ENCODE measurements around the gene RPP14.
A peak's percentile ranks its signal among the peaks of the same experiment; 100 is the strongest.

RPP14 gene

GRCh38 chr3:58292866-58293265 is 13.2 kb upstream of the RPP14 start:
- DNase-seq, result no peak

DNA sequence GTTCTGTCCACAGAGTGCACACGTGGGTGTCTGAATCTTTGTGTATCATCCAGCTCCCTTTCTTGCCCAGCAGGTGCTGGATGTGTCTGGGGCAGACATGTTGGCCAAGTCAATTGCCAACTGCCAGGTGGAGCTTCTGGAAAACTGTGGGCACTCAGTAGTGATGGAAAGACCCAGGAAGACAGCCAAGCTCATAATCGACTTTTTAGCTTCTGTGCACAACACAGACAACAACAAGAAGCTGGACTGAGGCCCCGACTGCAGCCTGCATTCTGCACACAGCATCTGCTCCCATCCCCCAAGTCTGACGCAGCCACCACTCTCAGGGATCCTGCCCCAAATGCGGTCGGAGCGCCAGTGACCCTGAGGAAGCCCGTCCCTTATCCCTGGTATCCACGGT is 12.5 kb upstream of the RPP14 start:
- DNase-seq, result no peak

GRCh38 chr3:58296269-58296668 is 9.8 kb upstream of the RPP14 start:
- no peak for DNase-seq

- no peak for DNase-seq
Measured at GRCh38 chr3:58296843-58297242, 9.2 kb upstream of the RPP14 start.

DNA sequence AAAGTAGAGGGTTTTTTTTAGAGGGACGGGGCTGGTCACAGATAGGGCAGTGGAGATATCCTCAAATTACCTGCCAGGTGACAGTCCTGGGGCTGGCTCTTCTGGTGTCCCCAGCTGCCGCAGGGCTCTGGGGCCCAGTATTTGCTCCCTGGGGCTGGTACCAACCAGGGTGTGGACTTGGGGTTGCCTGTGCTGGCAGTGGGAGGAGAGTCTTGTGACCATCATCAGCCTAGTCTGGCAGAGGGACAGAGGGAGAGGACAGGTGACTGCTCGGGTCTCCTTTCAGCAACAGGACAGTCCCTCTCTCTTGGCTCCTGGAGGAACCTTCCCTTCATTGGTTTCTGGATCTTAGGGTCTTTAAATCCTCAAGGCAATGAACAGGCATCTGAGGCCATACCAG is 7.9 kb upstream of the RPP14 start:
- no peak for DNase-seq

DNA sequence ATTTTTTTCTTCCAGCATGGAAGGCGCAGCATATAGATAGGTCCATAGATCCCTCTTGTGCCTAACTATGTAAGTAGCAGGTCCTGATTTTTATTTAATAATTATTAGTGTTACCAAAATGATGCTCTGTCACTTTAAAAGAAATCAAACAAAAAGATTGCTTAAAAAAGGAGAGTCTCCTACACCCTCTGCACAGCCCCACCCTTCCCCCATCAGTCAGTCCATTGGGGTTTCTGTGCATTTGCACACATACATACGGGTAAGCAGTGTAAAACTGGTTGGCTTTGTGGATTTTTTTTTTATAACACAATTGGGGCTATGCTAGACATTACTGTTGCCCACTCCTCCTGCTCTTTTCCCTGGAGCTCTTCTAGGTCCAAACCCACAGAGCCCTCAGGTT is 7.0 kb upstream of the RPP14 start:
- DNase-seq, result no peak

- DNase-seq, result no peak
Measured at GRCh38 chr3:58299839-58300516, 6.1 kb upstream of the RPP14 start.

DNA sequence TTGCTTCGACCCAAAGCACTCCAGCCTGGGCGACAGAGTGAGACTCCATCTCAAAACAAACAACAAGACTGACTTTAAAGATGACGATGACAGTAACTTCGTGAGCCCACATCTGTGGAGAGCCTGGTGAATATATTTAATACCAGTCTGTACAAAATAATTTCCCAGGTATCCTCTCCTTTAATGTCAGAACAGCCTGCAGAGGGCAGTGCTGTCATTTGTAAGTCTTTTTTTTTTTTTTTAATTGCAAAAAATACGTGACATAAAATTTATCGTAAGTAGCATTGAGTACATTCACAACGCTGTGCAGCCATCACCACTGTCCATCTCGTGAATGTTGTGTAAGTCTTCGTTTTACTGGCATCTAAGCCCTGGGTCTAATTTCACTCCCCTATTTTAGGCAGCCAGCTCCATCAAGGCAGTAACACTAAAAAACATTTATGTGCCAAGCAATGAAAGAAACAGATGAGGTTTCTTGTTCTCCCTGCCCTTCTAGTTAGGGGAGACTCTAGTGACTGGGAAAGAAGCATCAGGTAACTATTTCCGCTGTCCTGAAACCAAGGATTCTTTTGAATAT is 1.7 kb downstream of the RPP14 start:
- peak; percentile 57 to 76 for DNase-seq

GRCh38 chr3:58308728-58309127 is 2.7 kb downstream of the RPP14 start:
- DNase-seq, result no peak

- DNase-seq, result no peak
Measured at GRCh38 chr3:58317811-58318210, 11.8 kb downstream of the RPP14 start.

DNA sequence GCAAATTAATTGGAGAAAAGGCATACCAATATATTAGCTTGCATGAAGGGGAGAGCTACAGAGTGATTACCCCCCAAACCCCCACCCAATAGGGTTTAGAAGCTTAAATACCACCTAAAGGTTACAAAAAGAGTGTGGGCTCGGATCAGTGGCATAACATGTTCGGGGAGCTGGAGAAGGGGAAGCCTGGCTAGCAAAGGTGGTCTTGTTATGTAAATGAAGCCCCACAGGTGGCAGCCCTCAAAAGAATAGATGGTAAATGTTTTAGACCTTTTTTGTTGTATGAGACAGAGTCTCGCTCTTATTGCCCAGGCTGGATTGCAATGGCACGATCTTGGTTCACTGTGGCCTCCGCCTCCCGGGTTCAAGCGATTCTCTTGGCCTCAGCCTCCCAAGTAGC is 15.7 kb downstream of the RPP14 start:
- no peak for DNase-seq

GRCh38 chr3:58322793-58323192 is 16.7 kb downstream of the RPP14 start:
- no peak for DNase-seq

DNA sequence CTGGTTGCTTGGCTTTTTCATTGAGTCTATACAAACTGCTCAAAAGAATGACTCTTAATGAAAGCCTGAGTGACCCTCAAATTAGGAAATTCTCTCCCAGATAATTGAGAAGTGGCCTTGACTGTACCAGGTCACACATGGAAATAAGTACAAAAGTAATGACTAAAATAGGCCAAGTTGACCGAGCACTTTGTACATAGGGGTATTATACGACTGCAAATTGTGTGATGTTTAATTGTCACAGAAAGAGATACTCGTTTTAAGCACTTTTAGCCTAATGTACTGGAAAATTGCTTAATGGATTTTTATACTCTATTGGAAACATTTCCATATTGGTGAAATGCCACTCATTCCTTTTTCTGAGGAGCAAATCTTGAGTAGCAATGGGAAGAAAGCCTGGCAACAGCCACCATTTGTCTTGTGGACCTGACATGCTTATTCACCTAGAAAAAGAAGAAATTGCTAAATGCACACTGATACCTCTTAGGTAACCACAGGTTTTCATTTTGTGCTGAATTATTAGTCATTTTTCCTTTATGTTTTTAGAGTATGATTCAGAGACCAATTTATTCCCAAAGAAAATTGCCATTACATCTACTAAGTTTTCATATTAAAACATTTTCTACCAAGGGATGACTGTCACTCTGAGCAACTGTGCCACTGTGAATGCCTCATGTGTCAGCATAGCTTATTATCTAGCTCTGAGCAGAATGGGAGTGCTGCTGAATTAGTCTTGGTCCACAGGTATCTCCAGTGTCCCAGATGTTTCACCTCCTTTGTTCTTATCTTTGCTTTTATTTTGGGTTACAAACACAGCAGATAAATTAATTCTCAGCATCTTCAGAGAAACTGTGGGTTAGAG is 17.7 kb downstream of the RPP14 start:
- DNase-seq, result no peak

GRCh38 chr3:58324391-58325390 is 18.6 kb downstream of the RPP14 start:
- peak in 1 of 2 donors; percentile 20 for DNase-seq

DNA sequence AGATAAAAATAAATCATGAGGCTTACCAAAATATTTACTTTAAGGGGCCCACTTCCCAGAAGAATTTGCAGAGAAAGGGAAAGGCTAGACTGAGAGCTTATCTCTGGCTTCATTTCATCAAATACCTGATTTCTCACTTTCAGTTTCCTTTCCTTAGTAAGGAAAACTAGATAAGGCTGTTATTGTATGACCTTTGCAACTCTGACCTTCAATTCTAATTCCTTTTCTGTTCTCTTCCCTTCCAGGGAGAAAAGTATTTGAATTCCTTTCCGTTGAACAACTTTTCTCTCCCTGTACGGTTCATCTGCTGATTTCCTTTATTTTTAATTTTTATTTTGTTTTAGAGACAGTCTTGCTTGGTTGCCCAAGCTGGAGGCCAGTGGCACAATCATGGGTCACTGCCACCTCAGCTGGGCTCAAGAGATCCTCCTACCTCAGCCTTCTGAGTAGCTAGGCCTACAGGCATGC is 19.5 kb downstream of the RPP14 start:
- no peak for DNase-seq

- DNase-seq, result no peak
Measured at GRCh38 chr3:58326267-58326900, 20.3 kb downstream of the RPP14 start.

GRCh38 chr3:58329150-58329921 is 23.3 kb downstream of the RPP14 start:
- no peak for DNase-seq

- DNase-seq, result no peak
Measured at GRCh38 chr3:58329922-58330413, 23.9 kb downstream of the RPP14 start.

GRCh38 chr3:58331593-58332152 is 25.6 kb downstream of the RPP14 start:
- DNase-seq, result no peak

DNA sequence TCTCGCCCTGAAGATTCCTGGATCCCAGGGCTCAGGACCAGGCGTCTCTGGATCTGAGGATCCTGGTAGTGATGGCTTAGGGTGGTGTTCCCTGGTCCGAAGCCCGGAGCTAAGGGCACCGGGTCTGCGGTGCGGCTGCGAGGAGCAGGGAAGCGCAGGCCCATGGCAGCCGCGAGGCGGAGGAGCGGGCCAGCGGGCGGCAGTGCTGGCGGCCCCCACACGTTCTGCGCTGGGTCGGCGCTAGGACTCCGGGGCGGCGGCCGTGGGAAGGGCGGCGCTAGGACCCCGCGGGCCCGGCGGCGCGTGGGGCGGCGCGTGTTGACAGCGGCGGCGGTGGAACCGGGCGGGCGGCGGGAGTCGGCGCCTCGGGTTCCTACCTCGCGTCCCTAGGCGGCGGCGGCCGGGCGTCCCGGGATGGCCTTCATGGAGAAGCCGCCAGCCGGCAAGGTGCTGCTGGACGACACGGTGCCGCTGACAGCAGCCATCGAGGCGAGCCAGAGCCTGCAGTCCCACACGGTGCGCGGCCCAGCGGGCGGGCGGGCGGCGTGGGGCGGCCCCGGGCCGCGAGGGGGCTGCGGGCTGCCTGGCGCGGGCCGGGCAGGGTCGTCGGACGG is 26.6 kb downstream of the RPP14 start, which contains the start of gene PXK:
Gene PXK (plus strand): TSS at position 318 of the 614 bp plus-strand sequence. CDS start 97 bp downstream, at position 415.
- peak; percentile 76 to 81 for DNase-seq

Data from CD4-positive, alpha-beta T cell treated with Interleukin-4 for 1 hour (primary cell).